ENCODE results near the gene RIMS4.

RIMS4 gene

DNA sequence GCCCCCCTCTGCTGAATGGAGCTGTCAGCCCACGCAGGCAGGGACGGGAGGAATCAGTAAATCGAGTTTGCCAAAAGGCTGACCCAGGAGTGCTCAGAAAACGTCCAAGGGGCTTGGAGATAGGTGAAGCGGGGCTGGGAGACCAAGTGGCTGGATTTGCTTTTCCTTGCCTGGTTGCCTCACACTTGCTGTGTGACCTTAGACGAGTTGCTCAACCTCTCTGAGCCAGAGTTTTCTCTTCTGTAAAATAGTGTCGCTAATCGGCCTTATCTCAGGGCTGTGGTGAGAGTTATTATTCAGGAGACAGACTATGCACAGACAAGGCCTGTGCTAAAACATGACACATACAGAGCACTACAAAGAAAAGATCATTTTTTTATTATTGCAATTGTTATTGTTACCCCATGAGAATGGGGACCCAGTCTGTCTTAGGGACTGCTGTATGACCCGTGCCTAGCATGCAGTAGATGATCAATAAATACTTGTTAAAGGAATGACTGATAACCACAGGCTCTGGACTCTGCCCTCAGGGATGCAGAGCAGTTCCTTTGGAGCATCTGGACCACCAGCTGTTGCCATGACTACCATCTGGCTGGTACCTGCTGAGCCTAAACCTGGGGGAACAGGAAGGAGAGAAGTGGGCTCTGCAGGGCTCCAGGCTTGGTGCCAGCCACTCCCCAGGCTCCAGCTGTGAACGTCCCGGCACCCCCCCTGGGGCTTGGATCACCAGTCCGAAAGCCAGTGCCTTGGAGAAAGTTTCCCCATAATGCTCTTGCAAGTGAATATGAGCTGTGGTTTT, 63.8 kb downstream of the RIMS4 start:
- H3K4me3 ChIP-seq, result peak overlapping the region; percentile 25 to 52 (median 35)
- peak overlapping the region in 9 of 21 experiments; percentile 7 to 88 (median 67) for H3K27ac ChIP-seq

DNA sequence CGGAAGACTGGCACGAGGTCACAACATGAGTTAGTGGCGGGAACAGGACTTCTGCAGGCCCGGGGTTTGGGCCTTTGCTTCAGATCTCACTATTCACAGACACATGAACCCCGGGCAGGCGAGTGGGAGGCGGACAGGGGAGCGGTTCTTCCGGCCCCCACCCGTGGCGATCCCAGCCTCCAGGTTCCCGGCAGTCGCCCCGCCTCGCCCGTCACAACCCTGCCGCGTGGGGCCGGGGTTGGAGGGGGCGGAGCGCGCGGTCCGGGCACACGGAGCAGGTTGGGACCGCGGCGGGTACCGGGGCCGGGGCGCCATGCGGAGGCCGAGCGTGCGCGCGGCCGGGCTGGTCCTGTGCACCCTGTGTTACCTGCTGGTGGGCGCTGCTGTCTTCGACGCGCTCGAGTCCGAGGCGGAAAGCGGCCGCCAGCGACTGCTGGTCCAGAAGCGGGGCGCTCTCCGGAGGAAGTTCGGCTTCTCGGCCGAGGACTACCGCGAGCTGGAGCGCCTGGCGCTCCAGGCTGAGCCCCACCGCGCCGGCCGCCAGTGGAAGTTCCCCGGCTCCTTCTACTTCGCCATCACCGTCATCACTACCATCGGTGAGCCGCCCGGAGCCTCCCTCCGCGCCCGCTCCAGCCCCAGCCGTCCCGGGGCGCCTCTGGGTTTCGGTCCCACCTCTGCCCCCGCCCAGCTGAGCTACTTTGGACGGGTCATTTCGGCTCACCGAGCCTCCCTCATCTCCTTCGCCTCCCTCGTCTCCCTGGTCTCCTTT, 64.6 kb downstream of the RIMS4 start, which contains the start of gene KCNK15:
Gene KCNK15 (plus strand): TSS at position 268 of the 769 bp plus-strand sequence. CDS start 46 bp downstream, at position 314.
- H3K4me3 ChIP-seq, result peak within 1 kb of the TSS; percentile 25 to 52 (median 35)
- H3K27ac ChIP-seq, result peak within 1 kb of the TSS in 11 of 21 experiments; percentile 7 to 88 (median 67)

DNA sequence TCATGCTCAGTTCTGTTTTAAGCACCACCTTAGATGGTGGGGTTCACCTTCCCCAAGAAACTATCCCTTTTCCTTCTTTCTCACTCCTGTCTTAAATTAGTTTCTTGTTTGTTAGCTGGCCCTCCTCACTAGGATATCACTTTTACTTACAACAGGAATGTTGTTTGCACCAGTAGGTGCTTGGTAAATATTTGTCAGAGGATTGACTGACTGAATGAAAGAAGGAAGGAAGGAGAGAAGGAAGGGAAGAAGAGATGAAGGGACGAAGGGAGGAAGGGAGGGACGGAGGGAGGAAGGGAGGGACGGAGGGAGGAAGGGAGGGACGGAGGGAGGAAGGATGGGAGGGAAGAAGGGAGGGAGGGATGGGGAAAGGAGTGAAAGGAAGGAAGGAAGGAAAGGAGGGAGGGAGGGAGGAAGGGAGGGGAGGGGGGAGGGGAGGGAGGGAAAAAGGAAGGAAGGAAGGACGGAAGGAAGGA, 65.2 kb downstream of the RIMS4 start:
- Histone ChIP-seq H3K27ac (peak overlapping the region in 10 of 21 experiments; percentile 14 to 88 (median 67)), H3K4me3 (peak overlapping the region in 4 of 7 experiments; percentile 25 to 52 (median 46))

DNA sequence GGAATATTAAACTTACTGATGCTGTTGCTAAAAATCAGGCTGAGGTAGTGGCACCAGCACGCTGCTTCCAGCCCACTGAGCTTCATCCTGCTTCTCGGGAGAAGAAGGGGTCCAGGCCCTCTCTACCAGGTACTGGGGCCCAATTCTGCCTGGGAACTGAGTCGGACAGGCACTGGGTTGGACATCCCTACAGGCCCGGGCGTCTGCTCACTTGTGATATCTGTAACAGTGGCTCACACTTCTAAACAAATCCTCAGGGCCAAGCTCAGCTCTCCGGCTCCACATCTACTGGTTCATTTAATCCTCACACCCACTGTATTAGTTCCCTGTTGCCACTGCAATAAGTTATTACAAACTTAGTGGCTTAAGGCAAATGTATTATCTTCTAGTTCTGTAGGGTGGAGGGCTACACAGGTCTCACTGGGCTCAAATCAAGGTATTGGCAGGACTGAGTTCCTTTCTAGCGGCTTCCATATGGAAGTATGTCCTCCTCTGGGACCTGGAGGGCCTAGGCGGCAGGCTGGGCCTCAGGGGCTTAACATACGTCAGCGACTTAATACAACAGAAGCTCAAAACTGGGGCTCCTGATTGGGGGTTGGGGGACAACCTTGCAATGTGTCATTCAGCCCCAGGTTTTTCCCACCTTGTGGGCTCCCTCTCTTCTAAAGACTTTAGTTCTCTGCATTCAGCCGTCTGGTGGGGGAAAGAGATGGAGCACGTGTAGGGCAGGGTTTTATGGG, 66.3 kb downstream of the RIMS4 start:
- H3K27ac ChIP-seq, result no peak overlapping the region

DNA sequence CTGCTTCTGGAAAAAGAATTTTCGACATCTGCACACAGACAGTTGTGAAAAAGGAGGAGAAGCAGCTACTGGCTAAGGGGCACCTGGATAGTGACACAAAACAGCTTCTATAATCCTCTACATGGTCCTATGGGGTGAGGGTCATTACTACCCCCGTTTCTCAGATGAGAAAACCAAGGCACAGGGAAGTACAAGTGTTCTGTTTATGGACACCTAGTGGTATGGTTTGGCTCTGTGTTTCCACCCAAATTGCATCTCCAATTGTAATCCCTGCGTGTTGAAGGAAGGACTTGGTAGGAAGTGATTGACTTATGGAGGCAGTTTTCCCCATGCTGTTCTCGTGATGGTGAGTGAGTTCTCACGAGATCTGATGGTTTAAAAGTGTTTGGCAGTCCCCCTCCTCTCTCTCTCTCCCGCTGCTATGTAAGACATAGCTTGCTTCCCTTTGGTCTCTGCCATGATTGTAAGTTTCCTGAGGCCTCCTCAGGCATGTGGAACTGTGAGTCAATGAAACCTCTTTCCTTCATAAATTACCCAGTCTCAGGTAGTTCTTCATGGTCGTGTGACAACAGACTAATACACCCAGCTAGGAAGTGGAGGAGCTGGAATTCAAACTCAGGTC, 67.2 kb downstream of the RIMS4 start:
- Histone ChIP-seq H3K4me3 (no peak overlapping the region), H3K27ac (no peak overlapping the region)

More for the DNA sequence above, 66.3 kb downstream of the RIMS4 start:
- no peak overlapping the region for H3K4me3 ChIP-seq

DNA sequence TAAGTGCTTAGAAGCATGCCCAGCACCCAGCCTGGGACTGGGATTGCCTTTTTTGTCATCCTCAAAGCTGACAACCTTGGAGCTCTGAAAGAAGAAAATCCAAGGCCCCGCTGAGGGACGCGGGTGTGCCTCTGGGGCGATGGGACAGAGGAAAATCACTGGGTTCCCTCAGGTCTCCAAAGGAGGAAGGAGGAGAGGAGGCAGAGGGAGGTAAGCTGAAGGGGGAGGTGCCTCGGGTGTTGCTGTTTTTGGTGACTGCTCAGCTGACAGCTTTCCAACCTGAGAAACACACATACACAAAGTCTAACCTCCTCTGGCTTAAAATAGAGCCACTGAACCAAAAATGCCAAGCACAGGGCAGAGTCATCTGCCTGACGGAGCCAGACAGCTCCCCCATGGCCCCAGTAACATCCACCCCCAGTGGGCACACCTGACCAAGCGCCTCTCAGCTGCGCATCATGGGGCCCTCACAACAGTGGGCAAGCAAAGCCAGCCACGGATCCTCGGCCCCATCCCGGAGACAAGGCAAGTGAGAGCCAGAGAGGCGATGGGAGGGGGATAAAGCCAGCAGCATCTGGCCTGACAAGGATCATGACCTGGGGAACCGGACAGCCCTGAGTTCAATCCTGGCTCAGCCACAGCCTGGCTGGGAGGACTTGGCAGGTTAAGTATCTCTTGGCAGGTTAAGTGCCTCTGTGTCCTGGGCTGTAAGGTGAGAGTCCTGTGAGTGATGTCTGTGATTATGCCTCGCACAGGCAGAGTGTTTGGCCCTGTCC, 67.9 kb downstream of the RIMS4 start:
- H3K27ac ChIP-seq, result no peak overlapping the region
- no peak overlapping the region for H3K4me3 ChIP-seq

DNA sequence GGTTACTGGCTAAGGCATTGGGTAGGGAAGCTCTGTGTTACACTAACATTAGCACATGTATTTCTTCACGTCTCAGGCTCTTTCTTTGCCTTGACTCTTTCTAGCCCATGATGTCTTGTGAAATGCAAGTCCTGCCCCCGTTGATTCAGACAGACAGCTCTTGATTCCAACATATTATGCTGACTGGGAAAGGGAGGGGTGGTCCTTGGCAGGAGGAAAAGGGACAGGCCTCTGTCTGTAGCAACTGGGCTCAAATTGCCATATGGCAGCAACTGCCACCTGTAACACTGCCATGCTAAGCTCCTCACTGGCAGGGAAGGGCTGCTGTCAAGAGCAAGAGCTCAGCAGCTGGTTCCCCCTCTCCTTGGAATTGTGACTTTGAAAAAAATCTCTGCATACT, 70.4 kb downstream of the RIMS4 start:
- Histone ChIP-seq H3K4me3 (no peak overlapping the region), H3K27ac (no peak overlapping the region)

DNA sequence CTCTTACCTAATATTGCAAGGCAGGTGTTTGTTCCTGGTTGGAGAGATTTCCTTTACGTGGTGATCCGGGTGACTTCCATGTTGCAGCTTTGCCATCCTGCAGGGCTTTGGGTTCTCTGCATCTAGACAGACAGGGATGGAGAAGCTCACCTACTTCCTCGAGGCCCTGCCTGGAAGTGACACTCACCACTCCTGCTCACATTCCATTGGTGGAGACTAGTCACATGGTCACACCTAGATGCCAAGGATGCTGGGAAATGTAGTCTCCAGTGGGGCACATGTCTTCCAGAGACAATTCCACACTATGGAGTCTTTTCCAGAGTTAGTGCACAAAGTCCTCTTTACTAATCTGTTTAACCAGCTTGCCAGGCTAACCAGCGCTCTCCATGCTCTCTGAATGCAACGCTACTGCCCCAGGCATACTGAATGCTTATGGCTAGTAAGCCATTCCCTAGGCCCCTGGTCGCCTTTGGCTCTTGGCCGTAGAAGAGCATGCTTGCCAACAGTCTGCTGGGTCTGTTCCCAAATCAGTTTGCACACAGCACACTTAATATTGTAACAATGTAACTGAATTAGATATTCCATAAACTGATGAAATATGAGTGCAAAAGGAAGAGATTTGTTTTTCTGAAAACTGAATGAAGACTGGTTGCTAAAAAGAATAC, 71.4 kb downstream of the RIMS4 start:
- H3K4me3 ChIP-seq, result no peak overlapping the region
- H3K27ac ChIP-seq, result no peak overlapping the region

DNA sequence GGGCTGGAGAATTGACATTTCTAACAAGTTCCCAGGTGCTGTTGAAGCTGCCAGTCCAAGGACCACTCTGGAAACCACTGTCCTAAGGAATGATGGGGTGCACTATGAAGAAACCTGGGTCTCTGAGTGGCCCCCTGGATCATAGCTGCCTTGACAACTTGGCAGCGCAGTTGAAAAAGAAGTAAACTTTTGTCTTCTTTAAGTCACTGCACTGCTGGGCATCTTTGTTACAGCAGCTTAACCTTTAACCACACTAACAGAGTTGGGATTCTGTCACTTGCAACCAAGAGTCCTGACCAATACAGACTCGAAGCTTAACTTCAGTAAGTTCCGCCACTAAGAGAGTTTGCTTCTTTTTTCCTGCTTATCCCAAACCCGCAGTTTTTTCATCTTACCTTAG, 73.2 kb downstream of the RIMS4 start:
- Histone ChIP-seq H3K27ac (no peak overlapping the region), H3K4me3 (no peak overlapping the region)

DNA sequence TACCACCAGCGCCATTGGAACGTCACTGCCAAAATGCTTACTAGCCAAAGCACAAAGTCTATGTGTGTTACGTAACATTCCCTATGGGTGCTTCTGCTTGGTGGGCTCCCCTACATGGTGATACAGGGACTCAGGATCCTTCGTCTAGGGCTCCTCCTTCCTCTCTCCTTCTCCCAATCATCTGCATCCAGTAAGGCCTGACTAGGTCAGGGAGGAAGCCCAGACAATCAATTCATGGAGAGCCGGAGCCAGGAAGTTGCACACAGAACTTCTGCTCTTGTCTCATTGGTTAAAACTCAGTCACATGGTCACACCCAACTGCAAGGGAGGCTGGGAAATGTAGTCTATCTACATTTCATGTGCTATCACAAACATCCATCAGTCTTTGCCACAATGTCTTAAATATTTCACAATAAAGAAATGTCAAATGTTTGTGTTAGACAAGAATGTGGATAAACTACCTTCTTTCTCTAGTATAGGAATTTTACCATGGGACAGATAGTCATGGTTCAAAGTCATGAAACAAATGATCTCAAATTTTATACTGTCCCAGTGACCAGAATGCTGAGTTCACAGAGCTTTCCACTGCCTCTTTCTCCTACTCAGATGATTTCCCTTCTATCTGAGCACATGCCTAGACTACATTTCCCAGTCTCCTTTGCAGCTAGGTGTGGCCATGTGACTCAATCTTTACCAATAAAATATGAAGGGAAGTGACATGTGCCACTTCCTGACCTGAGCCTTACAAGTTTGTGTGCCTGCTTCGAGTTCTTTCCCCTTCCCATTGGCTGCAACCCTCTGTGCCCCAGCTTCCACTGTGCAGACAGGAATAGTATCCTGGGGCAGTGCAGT, 74.0 kb downstream of the RIMS4 start:
- Histone ChIP-seq H3K27ac (no peak overlapping the region), H3K4me3 (no peak overlapping the region)

DNA sequence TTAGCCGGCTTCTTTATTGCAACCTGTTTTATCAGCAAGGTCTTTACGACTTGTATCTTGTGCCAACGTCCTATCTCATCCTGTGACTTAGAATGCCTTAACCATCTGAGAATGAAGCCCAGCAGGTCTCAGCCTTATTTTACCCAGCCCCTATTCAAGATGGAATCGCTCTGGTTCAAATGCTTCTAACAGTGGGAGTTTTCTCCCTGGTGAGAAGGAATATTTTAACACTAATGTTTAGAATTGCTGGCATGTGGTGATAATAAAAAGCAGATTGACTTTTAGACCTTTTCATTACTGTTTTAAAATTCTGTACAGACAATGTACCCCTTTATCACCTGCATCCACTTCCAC, 74.6 kb downstream of the RIMS4 start:
- no peak overlapping the region for H3K27ac ChIP-seq

DNA sequence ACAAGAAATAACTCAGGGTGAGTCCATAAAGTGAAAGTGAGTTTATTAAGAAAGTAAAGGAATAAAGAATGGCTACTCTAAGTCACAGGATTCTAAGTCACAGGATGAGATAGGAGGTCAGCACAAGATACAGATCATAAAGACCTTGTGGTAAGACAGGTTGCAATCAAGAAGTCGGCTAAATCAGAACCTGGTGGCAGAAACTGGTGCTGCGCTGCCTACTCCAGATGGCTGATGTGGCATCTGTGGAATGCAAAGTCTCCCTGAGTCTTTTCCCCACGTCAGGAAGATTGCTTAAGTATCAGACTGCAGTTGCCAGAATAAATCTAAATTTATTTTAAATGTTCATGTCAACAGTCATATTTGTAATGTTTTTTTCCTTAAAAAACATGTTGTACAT, 75.4 kb downstream of the RIMS4 start:
- Histone ChIP-seq H3K27ac (no peak overlapping the region), H3K4me3 (no peak overlapping the region)

More for the DNA sequence above, 74.6 kb downstream of the RIMS4 start:
- H3K4me3 ChIP-seq, result no peak overlapping the region

DNA sequence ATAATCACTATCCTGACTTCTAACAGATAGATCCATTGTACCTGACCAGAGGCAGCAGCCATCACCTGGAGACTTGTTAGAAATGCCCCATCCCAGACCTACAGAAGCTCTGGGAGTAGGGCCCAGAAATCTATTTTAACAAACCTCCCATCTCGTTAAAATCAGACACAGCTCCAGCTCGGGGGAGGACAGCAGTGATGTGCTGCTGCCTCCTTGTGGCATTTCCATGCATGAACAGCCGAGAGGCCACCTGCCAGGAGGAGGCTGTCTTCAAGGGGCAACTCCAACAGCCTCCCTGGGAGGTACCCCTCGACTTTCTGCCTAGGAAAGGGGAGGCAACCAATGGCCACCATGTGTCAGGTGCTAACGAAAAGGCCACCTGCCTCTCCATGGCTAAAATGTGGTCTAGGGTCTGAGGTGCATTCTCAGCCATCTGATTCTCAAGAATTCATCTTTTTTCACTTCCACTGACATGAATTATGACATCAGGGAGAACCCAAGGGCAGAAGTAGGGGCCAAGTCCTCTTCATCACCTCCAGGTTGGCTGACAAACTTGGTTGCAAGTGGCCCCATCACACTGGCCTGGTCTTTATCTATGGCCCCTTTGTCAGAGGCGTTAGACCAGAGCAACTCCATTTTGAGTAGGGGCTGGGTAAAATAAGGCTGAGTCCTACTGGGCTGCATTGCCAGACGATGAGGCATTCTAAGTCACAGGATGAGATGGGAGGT, 76.8 kb downstream of the RIMS4 start:
- Histone ChIP-seq H3K27ac (no peak overlapping the region), H3K4me3 (no peak overlapping the region)

DNA sequence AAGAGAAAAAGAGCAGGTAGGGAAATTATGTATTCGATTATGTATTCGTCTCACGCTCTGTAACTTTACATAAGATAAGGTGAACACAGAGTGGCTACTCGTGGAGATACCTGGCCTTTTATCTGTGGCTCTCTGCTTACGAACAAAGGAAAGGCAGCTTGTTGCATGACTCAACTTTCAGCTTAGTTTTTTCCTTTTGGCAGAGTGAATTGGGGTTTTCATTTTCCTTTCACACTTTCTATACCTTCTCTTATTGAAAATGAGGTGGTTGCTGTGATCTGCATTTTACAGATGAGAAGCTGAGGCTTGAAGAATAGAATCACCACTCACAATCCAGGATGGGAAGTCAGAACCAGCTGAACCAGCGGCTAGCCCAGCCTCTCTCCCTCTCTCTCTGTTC, 78.0 kb downstream of the RIMS4 start:
- H3K27ac ChIP-seq, result peak overlapping the region in 2 of 21 experiments; percentile 4
- H3K4me3 ChIP-seq, result no peak overlapping the region

DNA sequence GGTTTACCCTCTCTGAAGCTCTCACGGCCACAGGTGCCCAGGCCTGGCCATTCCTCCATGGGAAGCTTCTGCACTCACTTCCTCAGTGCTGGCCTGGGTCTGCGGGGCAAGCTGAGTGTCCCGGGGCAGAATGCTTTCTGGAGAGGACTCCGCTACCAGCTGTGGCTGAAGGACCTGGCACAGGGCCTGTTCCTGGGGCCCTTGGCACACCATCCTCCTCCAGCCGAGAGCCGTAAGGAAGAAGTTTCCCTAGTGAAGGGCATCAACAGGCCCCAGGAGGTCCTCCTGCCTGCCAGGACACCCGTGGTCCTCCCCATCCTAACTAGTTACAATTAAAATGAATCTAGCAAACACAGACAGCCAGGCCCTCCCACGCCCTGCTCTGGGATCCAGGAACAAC, 78.7 kb downstream of the RIMS4 start:
- Histone ChIP-seq H3K27ac (peak overlapping the region in 2 of 21 experiments; percentile 18 to 38), H3K4me3 (no peak overlapping the region)

DNA sequence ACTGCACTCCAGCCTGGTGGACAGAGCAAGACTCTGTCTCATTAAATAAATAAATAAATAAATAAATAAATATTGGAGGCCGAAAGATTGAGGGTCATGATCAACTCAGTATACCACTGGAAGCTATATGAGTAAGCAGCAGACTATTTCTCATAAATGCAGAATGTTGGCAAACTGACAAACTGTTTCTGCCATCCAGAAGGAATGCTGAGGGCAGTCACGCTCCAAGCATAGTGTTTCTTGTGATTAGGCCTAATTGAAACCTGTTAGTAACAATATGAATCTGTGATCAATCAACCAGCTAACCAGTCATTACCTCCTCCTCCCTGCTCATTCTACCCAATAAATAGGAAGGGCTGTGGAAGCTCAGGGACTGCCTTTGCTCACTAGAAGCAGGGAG, 79.9 kb downstream of the RIMS4 start:
- Histone ChIP-seq H3K27ac (peak overlapping the region in 1 of 21 experiments; percentile 22), H3K4me3 (no peak overlapping the region)

Measured in skin epidermis (tissue), 12 donors.